ENCODE measurements around the gene ABL2.
A peak's percentile ranks its signal among the peaks of the same experiment; 100 is the strongest.
"Not testable (repeated sequence)": the region's sequence is repeated elsewhere in the genome, so short reads cannot be mapped to it uniquely, and the experiment has no call there.

The ABL2 gene

GRCh38 chr1:179229214-179230140 is at the start of gene ABL2:
Gene ABL2 (minus strand): TSS chr1:179229677. CDS start chr1:179229397, 280 bp downstream.
- TF ChIP-seq ZNF274 (IDR thresholded peaks at IDR 0.05; ENCODE audit: low read depth, low read length) = no peak
- peak within 1 kb of the TSS; percentile 89 for H3K4me3 ChIP-seq (ENCODE audit: low read length)

- H3K4me3 ChIP-seq (ENCODE audit: low read length) = no peak overlapping the region
- no peak for TF ChIP-seq ZNF274 (IDR thresholded peaks at IDR 0.05; ENCODE audit: low read depth, low read length)
Measured at GRCh38 chr1:179278920-179279319, 49.4 kb upstream of the ABL2 start.

DNA sequence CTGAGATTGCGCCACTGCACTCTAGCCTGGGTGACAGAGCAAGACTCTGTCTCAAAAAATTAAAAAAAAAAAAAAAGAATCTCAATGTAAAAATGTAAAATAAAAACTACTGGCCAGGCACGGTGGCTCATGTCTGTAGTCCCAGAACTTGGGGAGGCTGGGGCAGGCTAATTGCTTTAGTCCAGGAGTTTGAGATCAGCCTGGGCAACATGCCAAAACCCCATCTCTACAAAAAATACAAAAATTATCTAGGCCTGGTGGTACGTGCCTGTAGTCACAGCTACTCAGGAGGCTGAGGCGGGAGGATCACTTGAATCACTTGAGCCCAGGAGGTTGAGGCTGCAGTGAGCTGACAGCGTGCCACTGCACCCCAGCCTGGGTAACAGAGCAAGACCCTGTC is 44.9 kb upstream of the ABL2 start:
- not testable (repeated sequence) for H3K4me3 ChIP-seq (ENCODE audit: low read length)

DNA sequence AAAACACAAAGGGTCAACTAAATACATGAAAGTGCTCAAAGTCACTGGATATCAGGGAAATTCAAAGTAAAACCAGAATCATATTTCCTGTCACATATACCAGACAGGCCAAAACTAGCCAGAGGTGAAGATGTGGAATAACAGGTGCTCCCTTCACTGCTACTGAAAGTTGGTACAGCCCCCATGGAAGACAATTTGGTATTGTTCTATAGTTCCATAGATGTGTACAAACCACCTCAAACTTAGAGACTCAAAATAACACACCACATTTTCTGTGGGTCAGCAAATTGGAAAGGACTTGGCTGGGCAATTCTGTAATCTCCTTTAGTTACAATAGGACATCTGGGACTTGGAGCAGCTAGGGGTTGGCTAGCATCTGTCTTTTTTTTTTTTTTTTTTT is 39.6 kb upstream of the ABL2 start:
- TF ChIP-seq ZNF274 (IDR thresholded peaks at IDR 0.05; ENCODE audit: low read depth, low read length) = no peak
- no peak overlapping the region for H3K4me3 ChIP-seq (ENCODE audit: low read length)

GRCh38 chr1:179264507-179264906 is 35.0 kb upstream of the ABL2 start:
- no peak for TF ChIP-seq ZNF274 (IDR thresholded peaks at IDR 0.05; ENCODE audit: low read depth, low read length)
- H3K4me3 ChIP-seq (ENCODE audit: low read length) = no peak overlapping the region

DNA sequence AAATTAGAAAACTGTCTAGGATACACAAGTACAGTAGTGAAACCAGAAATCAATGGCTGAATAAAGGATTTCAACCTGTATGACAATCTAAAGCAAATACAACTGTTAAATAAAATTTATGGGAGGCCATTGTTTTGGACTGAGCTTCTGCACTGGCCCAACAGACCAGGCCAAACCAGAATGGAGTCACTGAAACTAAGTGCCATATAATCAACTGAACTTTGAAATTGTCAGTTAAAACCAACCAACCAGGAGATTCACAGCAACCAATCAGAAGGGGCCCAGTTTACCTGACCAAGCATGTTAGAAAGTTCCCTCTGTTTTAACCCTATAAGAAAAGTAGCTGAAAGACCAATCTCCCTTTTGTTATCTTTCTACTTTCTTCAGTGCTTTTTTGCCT is 33.6 kb upstream of the ABL2 start:
- TF ChIP-seq ZNF274 (IDR thresholded peaks at IDR 0.05; ENCODE audit: low read depth, low read length) = no peak
- no peak overlapping the region for H3K4me3 ChIP-seq (ENCODE audit: low read length)

DNA sequence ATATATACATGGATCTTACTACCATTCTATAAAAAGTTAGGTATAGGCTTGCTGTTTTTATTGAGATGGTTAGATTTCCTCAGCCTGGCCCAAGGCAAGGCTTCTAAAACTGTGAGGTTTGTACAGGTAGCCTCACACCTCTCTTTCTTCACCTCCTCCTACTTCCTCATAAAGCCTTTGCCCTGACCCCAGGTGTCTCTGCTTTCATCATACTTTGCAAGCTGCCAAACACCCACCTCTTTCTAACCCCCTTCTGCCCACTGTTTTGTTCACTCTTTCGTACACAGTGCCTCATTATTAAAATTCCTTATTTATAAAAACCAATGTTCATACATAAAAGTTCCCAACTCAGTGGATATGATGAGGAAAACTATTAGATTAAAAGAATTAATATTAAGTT is 32.7 kb upstream of the ABL2 start:
- no peak overlapping the region for H3K4me3 ChIP-seq (ENCODE audit: low read length)
- TF ChIP-seq ZNF274 (IDR thresholded peaks at IDR 0.05; ENCODE audit: low read depth, low read length) = no peak

GRCh38 chr1:179253286-179253972 is 24.0 kb upstream of the ABL2 start:
- TF ChIP-seq ZNF274 (IDR thresholded peaks at IDR 0.05; ENCODE audit: low read depth, low read length) = no peak
- H3K4me3 ChIP-seq (ENCODE audit: low read length) = no peak overlapping the region

- no peak for TF ChIP-seq ZNF274 (IDR thresholded peaks at IDR 0.05; ENCODE audit: low read depth, low read length)
- no peak overlapping the region for H3K4me3 ChIP-seq (ENCODE audit: low read length)
Measured at GRCh38 chr1:179252606-179253005, 23.1 kb upstream of the ABL2 start.

- TF ChIP-seq ZNF274 (IDR thresholded peaks at IDR 0.05; ENCODE audit: low read depth, low read length) = no peak
- no peak overlapping the region for H3K4me3 ChIP-seq (ENCODE audit: low read length)
Measured at GRCh38 chr1:179251675-179252074, 22.2 kb upstream of the ABL2 start.

- no peak for TF ChIP-seq ZNF274 (IDR thresholded peaks at IDR 0.05; ENCODE audit: low read depth, low read length)
- no peak overlapping the region for H3K4me3 ChIP-seq (ENCODE audit: low read length)
Measured at GRCh38 chr1:179247923-179248322, 18.4 kb upstream of the ABL2 start.

- not testable (repeated sequence) for H3K4me3 ChIP-seq (ENCODE audit: low read length)
Measured at GRCh38 chr1:179245426-179245825, 15.9 kb upstream of the ABL2 start.

DNA sequence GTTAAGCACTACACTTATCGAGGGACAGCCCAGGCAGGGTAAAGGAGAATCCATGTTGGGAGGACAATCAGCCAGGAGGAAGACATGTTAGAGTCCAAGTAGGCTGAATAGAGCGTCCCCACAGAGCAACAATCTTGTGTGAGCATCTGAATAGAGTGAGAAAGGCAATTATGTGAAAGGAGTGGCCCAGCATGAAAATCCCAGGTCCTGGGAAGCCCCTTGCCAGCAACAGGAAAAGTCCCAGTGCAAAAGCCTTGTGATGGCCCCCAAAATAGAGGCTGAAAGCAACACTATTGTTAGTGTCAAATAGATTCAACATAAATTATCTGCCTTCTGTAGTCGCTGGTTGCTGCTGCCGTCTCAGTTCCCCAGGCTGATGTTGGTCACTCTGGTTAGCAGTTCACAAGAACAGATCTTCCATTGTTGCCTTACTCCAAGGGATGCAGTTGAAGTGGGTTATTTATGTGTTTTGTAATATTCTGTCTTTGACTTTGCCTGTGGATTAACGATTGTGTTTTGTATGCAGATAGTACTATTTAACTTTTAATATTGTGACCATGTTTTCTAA is 12.1 kb upstream of the ABL2 start:
- TF ChIP-seq ZNF274 (IDR thresholded peaks at IDR 0.05; ENCODE audit: low read depth, low read length) = no peak
- H3K4me3 ChIP-seq (ENCODE audit: low read length) = no peak overlapping the region

DNA sequence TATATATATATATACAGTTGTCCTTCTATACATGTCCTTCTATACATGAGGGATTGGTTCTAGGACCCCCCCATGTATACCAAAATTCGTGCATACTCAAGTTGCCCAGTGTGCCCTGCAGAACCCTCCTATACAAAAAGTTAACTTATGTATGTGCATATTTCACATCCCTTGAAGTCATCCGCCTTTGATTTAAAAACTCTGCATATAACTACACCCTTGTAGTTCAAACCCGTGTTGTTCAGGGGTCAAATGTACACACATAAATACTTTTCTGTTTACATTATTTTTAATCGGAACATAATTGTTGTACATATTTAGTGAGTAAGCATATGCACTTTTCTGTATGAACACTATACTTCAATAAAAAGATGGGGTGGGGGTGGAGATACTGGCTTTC is 7.7 kb upstream of the ABL2 start:
- TF ChIP-seq ZNF274 (IDR thresholded peaks at IDR 0.05; ENCODE audit: low read depth, low read length) = no peak
- H3K4me3 ChIP-seq (ENCODE audit: low read length) = no peak overlapping the region

GRCh38 chr1:179234863-179235262 is 5.4 kb upstream of the ABL2 start:
- no peak for TF ChIP-seq ZNF274 (IDR thresholded peaks at IDR 0.05; ENCODE audit: low read depth, low read length)
- H3K4me3 ChIP-seq (ENCODE audit: low read length) = no peak overlapping the region

Data from GM08714 (cell line).